Mesenchymal stem cell (in vitro differentiated cells and primary cell): Measurements from ENCODE around the gene ZDHHC24.
"Not testable (repeated sequence)": the region's sequence is repeated elsewhere in the genome, so short reads cannot be mapped to it uniquely, and the experiment has no call there.

Experiments used
- DNase-seq: peaks from one replicate; pipeline ENCODE4 v3.0.0-alpha.2; 2013
- H2AFZ ChIP-seq: one replicate; pipeline ENCODE4 v1.6.1; 2013; ENCODE audit warnings: low read depth, mild to moderate bottlenecking, control low read depth, inconsistent platforms, low read length, moderate library complexity
- H2AK5ac ChIP-seq: 2 replicates; pipeline ENCODE4 v1.6.1; 2013; ENCODE audit warnings: low read length, moderate library complexity, mild to moderate bottlenecking, inconsistent platforms; ENCODE audit not compliant: severe bottlenecking
- H2BK120ac ChIP-seq: one replicate; pipeline ENCODE4 v1.6.1; 2013; ENCODE audit warnings: low read depth, mild to moderate bottlenecking, inconsistent platforms, low read length, moderate library complexity
- H2BK12ac ChIP-seq, 2 experiments: one replicate each; pipeline ENCODE4 v1.6.1; 2013; ENCODE audit warnings: inconsistent platforms in 2 of 2, low read length in 2 of 2, mild to moderate bottlenecking in 2 of 2, moderate library complexity in 2 of 2, control low read depth in 1 of 2
- H2BK15ac ChIP-seq: one replicate; pipeline ENCODE4 v1.6.1; 2013; ENCODE audit warnings: mild to moderate bottlenecking, low read depth, inconsistent platforms; ENCODE audit not compliant: poor library complexity, severe bottlenecking
- H2BK5ac ChIP-seq: 2 replicates; pipeline ENCODE4 v1.6.1; 2013; ENCODE audit warnings: low read depth, mild to moderate bottlenecking, low read length, control low read depth, inconsistent platforms; ENCODE audit not compliant: poor library complexity, severe bottlenecking
- H3K14ac ChIP-seq, 2 experiments: one replicate each; pipeline ENCODE4 v1.6.1; 2013; ENCODE audit warnings: inconsistent platforms in 2 of 2, low read length in 2 of 2, control low read depth in 1 of 2, mild to moderate bottlenecking in 1 of 2, moderate library complexity in 1 of 2
- H3K18ac ChIP-seq, 2 experiments: one replicate each; pipeline ENCODE4 v1.6.1; 2013; ENCODE audit warnings: inconsistent platforms in 2 of 2, low read length in 2 of 2, control low read depth in 1 of 2, low read depth in 1 of 2, mild to moderate bottlenecking in 1 of 2
- H3K23ac ChIP-seq, 2 experiments: one replicate each; pipeline ENCODE4 v1.6.1; 2013; ENCODE audit warnings: inconsistent platforms in 2 of 2, low read length in 2 of 2, mild to moderate bottlenecking in 2 of 2, moderate library complexity in 2 of 2, control low read depth in 1 of 2
- H3K27ac ChIP-seq: 2 replicates; pipeline ENCODE4 v1.5.1; 2013; ENCODE audit warnings: mild to moderate bottlenecking, moderate library complexity, low read length, control low read depth, inconsistent platforms; ENCODE audit not compliant: poor library complexity, severe bottlenecking
- H3K27me3 ChIP-seq, 2 experiments: 2 replicates each; pipeline versions ENCODE4 v1.6.1 to v1.7.0; 2013; ENCODE audit warnings: low read length in 2 of 2, mild to moderate bottlenecking in 2 of 2, moderate library complexity in 2 of 2, control low read depth in 1 of 2, inconsistent platforms in 1 of 2; ENCODE audit not compliant: control insufficient read depth in 1 of 2, insufficient read depth in 1 of 2
- H3K36me3 ChIP-seq, 2 experiments: 2 replicates each; pipeline versions ENCODE4 v1.6.1 to v1.7.0; 2013; ENCODE audit warnings: low read length in 2 of 2, control low read depth in 1 of 2, inconsistent platforms in 1 of 2, low read depth in 1 of 2, mild to moderate bottlenecking in 1 of 2; ENCODE audit not compliant: insufficient read depth in 2 of 2, control insufficient read depth in 1 of 2
- H3K4ac ChIP-seq, 2 experiments: one replicate each; pipeline ENCODE4 v1.6.1; 2013; ENCODE audit warnings: inconsistent platforms in 2 of 2, low read length in 2 of 2, mild to moderate bottlenecking in 2 of 2, moderate library complexity in 2 of 2, control low read depth in 1 of 2, low read depth in 1 of 2
- H3K4me1 ChIP-seq: 2 replicates; pipeline ENCODE4 v1.6.1; 2013; ENCODE audit warnings: low read depth, low read length, control low read depth; ENCODE audit not compliant: control insufficient read depth, insufficient read depth
- H3K4me2 ChIP-seq: 2 replicates; pipeline ENCODE4 v1.6.1; 2013; ENCODE audit warnings: low read length, mild to moderate bottlenecking, inconsistent platforms; ENCODE audit not compliant: poor library complexity, severe bottlenecking
- H3K4me3 ChIP-seq, 2 experiments: 2 replicates each; pipeline versions ENCODE4 v1.5.1 to v1.7.0; 2013; ENCODE audit warnings: low read length in 2 of 2, mild to moderate bottlenecking in 2 of 2, control low read depth in 1 of 2, low read depth in 1 of 2; ENCODE audit not compliant: insufficient read depth in 1 of 2
- H3K79me1 ChIP-seq: replicated peaks from 2 replicates; pipeline ENCODE4 v1.6.1; 2013; ENCODE audit warnings: mild to moderate bottlenecking, control low read depth, low read length, inconsistent platforms; ENCODE audit not compliant: poor library complexity, severe bottlenecking
- H3K9ac ChIP-seq: 2 replicates; pipeline ENCODE4 v1.7.0; 2013; ENCODE audit warnings: mild to moderate bottlenecking, low read length, moderate library complexity
- H3K9me3 ChIP-seq: 2 replicates; pipeline ENCODE4 v1.7.0; 2013; ENCODE audit warnings: mild to moderate bottlenecking, low read length; ENCODE audit not compliant: control insufficient read depth
- H4K8ac ChIP-seq: one replicate; pipeline ENCODE4 v1.6.1; 2013; ENCODE audit warnings: inconsistent platforms, mild to moderate bottlenecking, low read length, moderate library complexity
- H4K91ac ChIP-seq: one replicate; pipeline ENCODE4 v1.6.1; 2013; ENCODE audit warnings: mild to moderate bottlenecking, low read length, inconsistent platforms
- WGBS: methylation state at CpG from one replicate; pipeline ENCODE4 v1.1.7; 2013; ENCODE audit warnings: mixed read lengths; 5-methylcytosine and 5-hydroxymethylcytosine counted together

The ZDHHC24 gene

DNA sequence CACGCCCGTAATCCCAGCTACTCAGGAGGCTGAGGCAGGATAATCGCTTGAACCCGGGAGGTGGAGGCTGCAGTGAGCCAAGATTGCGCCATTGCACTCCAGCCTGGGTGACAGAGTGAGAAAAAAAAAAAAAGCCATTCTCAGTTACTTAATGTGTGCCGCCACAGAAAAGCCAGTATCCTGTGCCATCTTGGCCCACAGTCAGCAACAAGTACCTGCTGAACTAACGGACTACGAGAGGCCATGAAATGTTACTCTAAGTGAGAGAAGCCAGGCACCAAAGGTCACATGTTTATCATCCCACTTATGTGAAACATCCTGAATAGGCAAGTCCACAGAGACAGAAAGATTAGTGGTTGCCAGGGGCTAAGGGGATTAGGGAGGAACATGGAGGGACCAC lies 5.2 kb downstream of the ZDHHC24 start:
- H2AFZ ChIP-seq, H2BK12ac ChIP-seq, H2AK5ac ChIP-seq, H3K4me2 ChIP-seq, H3K18ac ChIP-seq, H3K9ac ChIP-seq, H2BK15ac ChIP-seq, H2BK120ac ChIP-seq, H4K91ac ChIP-seq, DNase-seq, H3K9me3 ChIP-seq, H3K27me3 ChIP-seq, H3K23ac ChIP-seq, H4K8ac ChIP-seq, H3K4ac ChIP-seq, H3K14ac ChIP-seq, H3K4me3 ChIP-seq, H2BK5ac ChIP-seq, H3K27ac ChIP-seq: not testable (repeated sequence)
- H3K36me3 ChIP-seq = peaks cover 39 to 51% of the 10 kb centered on the region in 2 experiments
- peaks cover 13% of the 10 kb centered on the region for H3K4me1 ChIP-seq
- WGBS = 91% methylated on average over 8 of the region's 8 CpGs
- peaks cover 17% of the 10 kb centered on the region for H3K79me1 ChIP-seq

DNA sequence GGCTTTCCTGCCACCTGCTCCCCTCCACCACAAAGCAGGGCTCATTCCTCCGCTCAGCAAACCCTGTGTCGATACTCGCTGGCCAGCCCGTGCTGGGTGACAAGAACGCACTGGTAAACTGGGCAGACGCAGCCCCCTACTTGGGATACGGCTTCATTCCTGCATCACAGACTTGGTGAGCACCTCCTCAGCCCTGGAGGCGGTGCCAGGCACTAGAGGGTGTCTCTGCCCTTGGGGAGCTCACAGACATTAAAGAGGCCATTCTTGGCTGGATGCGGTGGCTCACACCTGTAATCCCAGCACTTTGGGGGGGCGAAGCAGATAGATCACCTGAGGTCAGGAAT lies 6.0 kb downstream of the ZDHHC24 start:
- Histone ChIP-seq H4K8ac (no peak overlapping the region), H2AK5ac (no peak overlapping the region)

DNA sequence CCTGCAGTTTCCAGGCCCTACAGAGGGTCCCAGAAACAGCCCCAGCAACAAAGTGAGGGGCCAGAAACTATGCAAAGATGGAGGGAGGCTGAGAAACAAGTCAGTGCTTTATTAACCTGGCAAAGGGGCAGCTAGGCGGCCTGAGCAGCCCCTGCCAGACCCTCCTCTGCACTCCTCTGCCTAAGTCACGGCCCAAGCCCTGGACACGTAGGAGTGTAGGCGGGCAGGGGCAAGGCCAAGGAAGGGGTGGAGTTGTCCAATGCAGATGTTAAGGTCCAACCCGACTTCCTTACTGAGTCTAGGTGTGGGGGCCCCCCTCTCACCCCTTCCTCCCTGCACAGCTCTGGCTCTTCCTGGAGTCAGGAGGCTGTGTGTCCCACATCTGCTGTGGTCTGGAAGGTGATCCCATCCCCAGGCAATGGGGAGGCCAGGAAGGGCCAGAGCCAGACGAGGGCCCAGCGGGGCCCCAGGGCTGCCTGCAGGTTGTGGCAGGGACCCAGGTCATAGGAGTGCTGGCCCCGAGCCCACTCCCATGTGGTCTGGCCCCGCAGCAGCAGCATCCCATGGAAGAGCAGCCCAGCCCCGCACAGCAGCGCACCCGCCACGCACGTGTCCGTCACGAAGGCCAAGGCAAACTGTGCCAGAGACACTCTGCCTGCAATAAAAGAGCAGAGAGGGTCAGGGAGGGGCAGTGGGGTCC lies 6.5 kb downstream of the ZDHHC24 start:
- Histone ChIP-seq H2AK5ac (no peak overlapping the region), H4K8ac (no peak overlapping the region), H3K79me1 (peaks cover 17% of the 10 kb centered on the region), H3K4me1 (peaks cover 10% of the 10 kb centered on the region), H3K27me3 (no peaks in the 10 kb centered on the region), H3K9me3 (no peaks in the 10 kb centered on the region), H4K91ac (peak overlapping the region; percentile 18), H3K23ac (no peak overlapping the region), H3K18ac (no peak overlapping the region), H3K9ac (no peak overlapping the region), H2AFZ (no peak overlapping the region), H2BK12ac (no peak overlapping the region), H3K4me3 (no peak overlapping the region), H2BK15ac (no peak overlapping the region), H3K14ac (no peak overlapping the region), H2BK120ac (no peak overlapping the region), H3K4ac (peak overlapping the region in 1 of 2 experiments; percentile 17), H3K4me2 (no peak overlapping the region), H3K27ac (no peak overlapping the region), H2BK5ac (no peak overlapping the region), H3K36me3 (peaks cover 43 to 51% of the 10 kb centered on the region in 2 experiments)
- 94% methylated on average over 16 of the region's 16 CpGs for WGBS
- DNase-seq = no peak

More for the DNA sequence above, 6.0 kb downstream of the ZDHHC24 start:
- peaks cover 43 to 51% of the 10 kb centered on the region in 2 experiments for H3K36me3 ChIP-seq
- no peak overlapping the region for H2BK15ac ChIP-seq
- no peak overlapping the region for H3K23ac ChIP-seq
- H3K27me3 ChIP-seq = no peaks in the 10 kb centered on the region
- peaks cover 10% of the 10 kb centered on the region for H3K4me1 ChIP-seq
- H3K14ac ChIP-seq = no peak overlapping the region
- peak overlapping the region; percentile 18 for H4K91ac ChIP-seq
- no peak overlapping the region for H3K18ac ChIP-seq
- no peak overlapping the region for H3K9ac ChIP-seq
- no peak overlapping the region for H2AFZ ChIP-seq
- no peak overlapping the region for H3K4me2 ChIP-seq
- 95% methylated on average over 10 of the region's 10 CpGs for WGBS
- no peak overlapping the region for H2BK12ac ChIP-seq
- peaks cover 17% of the 10 kb centered on the region for H3K79me1 ChIP-seq
- no peak overlapping the region for H3K4me3 ChIP-seq
- H3K4ac ChIP-seq = peak overlapping the region in 1 of 2 experiments; percentile 17
- no peak overlapping the region for H2BK5ac ChIP-seq
- H3K27ac ChIP-seq = no peak overlapping the region
- DNase-seq = no peak
- H2BK120ac ChIP-seq = no peak overlapping the region
- H3K9me3 ChIP-seq = no peaks in the 10 kb centered on the region

DNA sequence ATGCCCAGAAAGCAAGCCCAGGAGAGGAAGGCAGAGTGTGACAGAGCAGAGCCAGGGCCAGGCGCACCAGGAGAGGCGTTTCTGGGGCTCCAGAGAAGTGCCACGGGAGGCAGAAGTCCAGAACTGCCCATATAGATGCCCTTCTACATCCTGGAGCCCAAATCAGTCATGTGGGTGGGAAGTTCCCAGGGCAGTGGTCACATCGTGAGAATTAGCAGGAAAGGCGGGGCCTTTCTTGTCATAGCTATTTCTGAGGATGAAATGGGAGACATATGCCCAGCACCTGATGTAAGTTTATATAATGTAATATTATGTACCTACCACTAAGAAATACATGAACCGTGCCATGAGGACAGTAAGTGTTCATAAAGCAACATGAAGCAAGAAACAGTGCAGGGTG lies 13.1 kb downstream of the ZDHHC24 start:
- Histone ChIP-seq H2BK120ac (no peak overlapping the region), H3K23ac (no peak overlapping the region), H3K4me1 (no peaks in the 10 kb centered on the region), H2BK15ac (peak overlapping the region; percentile 12), H3K4ac (no peak overlapping the region), H2BK5ac (no peak overlapping the region), H3K9ac (no peak overlapping the region), H2AK5ac (no peak overlapping the region), H3K4me2 (no peak overlapping the region), H4K91ac (no peak overlapping the region), H3K36me3 (peaks cover 38 to 40% of the 10 kb centered on the region in 2 experiments), H4K8ac (no peak overlapping the region), H3K18ac (no peak overlapping the region), H2BK12ac (no peak overlapping the region), H3K27me3 (no peaks in the 10 kb centered on the region), H3K9me3 (no peaks in the 10 kb centered on the region), H3K79me1 (no peaks in the 10 kb centered on the region), H3K4me3 (no peak overlapping the region), H2AFZ (no peak overlapping the region), H3K14ac (no peak overlapping the region), H3K27ac (no peak overlapping the region)
- no peak for DNase-seq
- 83% methylated on average over 5 of the region's 6 CpGs for WGBS
